HFF-Myc (cell line): Measurements from ENCODE around the gene ZNF516.
A peak's percentile ranks its signal among the peaks of the same experiment; 100 is the strongest.

Experiments
- DNase-seq: peaks from one replicate; pipeline ENCODE4 v3.0.0-alpha.2; 2011; ENCODE audit warnings: low read depth; ENCODE audit errors: extremely low read depth
- H3K4me3 ChIP-seq: replicated peaks from 2 replicates; pipeline ENCODE4 v1.5.1; 2011; ENCODE audit warnings: low read depth, mild to moderate bottlenecking, control low read depth, low read length
- CTCF ChIP-seq: IDR thresholded peaks from 2 replicates; pipeline ENCODE4 v1.5.1; 2012; ENCODE audit warnings: mild to moderate bottlenecking, low read depth, low read length, control low read depth; ENCODE audit errors: missing control alignments

ZNF516 gene

GRCh38 chr18:76529433-76529811 lies 34.4 kb upstream of the ZNF516 start:
- no peak for TF ChIP-seq CTCF
- peak overlapping the region; percentile 54 for H3K4me3 ChIP-seq

GRCh38 chr18:76528477-76529432 lies 33.7 kb upstream of the ZNF516 start:
- H3K4me3 ChIP-seq: peak overlapping the region; percentile 54
- DNase-seq: peak; percentile 69
- no peak for TF ChIP-seq CTCF

More at GRCh38 chr18:76529433-76529811, 34.4 kb upstream of the ZNF516 start:
- DNase-seq: no peak

- TF ChIP-seq CTCF: no peak
- no peak overlapping the region for H3K4me3 ChIP-seq
Observed at GRCh38 chr18:76525911-76526310, 30.9 kb upstream of the ZNF516 start.

GRCh38 chr18:76524900-76525698 lies 30.1 kb upstream of the ZNF516 start:
- H3K4me3 ChIP-seq: peak overlapping the region; percentile 50
- DNase-seq: peak; percentile 69
- TF ChIP-seq CTCF: no peak

More at GRCh38 chr18:76525911-76526310, 30.9 kb upstream of the ZNF516 start:
- no peak for DNase-seq

GRCh38 chr18:76524477-76524876 lies 29.4 kb upstream of the ZNF516 start:
- H3K4me3 ChIP-seq: peak overlapping the region; percentile 50; the same call in 1 of the 2 replicates
- no peak for DNase-seq
- TF ChIP-seq CTCF: no peak

GRCh38 chr18:76522551-76522950 lies 27.5 kb upstream of the ZNF516 start:
- no peak for DNase-seq
- no peak overlapping the region for H3K4me3 ChIP-seq
- no peak for TF ChIP-seq CTCF
